GM21528 (cell line): ENCODE measurements around the gene MYO16.
"Not testable (repeated sequence)": the region's sequence is repeated elsewhere in the genome, so short reads cannot be mapped to it uniquely, and the experiment has no call there.

Experiments used
- ATAC-seq: cut with Tn5 transposase; IDR thresholded peaks from one replicate; pipeline ENCODE4 v1.9.1; 2021; ENCODE audit warnings: mild to moderate bottlenecking, moderate library complexity; ENCODE audit not compliant: unreplicated experiment, low FRiP score

MYO16 gene

DNA sequence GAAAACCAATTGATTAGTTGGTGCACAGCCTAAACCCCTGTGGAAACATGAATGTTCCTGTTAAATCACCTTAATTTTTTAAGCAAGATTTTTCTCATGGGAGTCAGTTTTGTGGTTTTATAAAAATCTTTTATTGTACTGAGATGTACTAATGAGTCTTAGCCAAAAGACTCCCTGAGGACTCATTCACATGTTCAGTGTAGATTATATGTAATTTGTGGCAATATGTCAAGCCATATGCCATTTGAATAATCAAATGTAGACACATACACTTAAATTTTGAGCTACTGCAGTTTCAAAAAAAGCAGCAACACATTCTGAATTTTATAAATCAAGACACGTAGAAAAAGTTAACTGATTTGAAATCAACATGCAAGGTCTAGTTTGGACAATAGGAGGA lies 395.2 kb downstream of the MYO16 start:
- ATAC-seq = no peak

DNA sequence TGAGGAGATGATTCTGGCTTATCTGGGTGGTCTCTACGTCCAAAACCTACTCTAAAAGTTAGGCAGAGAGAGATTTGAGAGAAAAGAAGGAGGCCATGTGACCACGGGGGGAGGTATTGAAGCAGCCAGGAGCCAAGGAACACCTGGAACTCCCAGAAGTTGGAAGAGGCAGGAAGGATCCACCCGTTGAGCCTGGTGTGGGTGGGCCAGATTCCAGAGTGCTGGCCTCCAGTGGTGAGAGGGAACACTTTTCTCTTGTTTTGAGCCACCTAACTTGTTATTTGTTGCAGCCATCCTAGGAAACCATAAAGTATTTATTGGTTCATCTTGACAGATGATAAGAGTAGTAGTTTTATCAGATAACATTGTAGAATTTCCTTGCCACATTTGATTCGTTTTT lies 396.9 kb downstream of the MYO16 start:
- ATAC-seq = no peak

DNA sequence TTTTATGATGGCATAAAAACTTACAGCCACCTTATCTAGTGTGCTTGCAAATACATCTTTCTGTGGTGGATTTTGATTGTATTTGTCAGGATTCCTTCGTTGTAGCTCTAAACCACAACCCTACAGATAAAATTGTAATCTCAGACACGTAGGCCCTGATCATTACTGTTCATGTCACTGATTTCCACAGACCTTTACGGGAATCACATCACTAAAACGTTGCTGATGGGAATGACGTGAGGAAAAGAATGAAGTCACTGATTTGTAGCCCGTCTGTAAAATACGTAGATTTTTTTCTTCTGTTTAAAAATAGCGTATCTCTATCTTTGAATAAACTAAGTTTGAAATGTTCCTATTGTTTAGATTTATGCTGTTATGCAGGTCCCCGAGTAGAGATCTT lies 399.2 kb downstream of the MYO16 start:
- no peak for ATAC-seq

DNA sequence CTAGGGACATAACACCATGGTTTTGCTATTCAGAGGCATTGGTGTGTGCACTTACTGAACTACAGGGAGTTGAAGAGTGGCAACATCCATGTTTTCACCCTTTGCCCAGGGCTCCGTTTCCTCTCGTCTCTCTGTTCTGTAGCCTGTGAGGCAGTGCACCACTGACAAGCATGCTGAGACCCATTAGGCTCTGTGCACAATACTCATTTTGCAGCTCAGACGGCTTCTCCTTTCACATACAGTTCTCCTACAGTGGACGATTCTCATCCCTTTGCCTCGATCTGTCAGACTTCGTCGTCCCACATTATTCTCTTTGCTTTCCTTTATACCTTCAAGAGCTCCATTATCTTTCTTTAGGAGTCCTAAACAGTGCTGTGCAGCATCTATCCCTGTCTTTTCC lies 403.7 kb downstream of the MYO16 start:
- ATAC-seq = no peak

DNA sequence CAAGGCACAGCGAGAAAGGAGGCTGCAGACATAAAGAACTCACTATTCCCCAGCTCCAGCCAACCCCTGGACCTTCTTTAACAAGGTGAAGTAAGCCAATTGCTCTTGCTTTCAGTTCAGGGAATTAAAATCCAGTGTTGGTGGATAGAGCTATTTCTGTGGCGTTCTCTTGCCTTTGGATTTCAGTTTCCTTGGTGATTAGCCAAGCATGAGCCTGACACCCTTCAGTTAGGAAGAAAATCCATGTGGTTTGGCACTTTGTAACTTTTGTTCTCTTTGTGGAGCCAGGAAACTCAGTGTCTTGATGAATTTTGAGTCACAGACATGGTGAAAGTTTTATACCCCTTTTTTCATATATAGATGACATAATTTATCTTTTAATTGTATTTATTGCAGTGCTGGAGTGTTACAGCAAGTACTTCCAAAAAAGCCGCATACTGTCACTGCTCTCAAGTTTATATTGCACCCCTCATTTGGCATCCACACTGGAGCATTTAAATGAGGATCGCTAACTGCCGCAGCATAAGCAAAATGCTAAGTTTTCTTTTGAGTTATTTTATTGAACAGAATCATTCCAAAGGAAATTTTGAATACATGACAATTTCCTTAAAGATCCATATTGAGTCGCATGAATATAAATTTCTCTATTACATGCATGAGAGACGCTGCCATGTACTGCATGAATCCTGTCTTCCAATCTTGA lies 406.8 kb downstream of the MYO16 start:
- no peak for ATAC-seq

DNA sequence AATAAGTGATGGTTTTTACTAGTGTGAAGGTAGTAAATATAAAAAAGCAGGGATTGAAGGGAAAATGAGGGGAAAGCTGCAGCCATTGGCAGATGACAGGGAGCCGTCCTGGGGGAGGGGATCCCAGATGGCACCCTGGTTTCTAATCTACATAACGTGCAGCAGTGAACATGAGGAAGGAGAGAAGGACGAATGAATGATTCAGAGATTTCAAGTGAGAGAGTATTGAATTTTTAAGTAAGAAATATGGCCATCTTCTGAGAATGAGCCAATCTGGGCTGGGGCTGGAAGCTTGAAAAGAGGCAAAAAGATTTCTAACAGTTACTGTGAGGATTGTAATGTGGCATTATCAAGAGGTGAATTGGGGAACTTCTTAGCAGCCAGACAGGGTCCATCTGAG lies 414.2 kb downstream of the MYO16 start:
- ATAC-seq = no peak

DNA sequence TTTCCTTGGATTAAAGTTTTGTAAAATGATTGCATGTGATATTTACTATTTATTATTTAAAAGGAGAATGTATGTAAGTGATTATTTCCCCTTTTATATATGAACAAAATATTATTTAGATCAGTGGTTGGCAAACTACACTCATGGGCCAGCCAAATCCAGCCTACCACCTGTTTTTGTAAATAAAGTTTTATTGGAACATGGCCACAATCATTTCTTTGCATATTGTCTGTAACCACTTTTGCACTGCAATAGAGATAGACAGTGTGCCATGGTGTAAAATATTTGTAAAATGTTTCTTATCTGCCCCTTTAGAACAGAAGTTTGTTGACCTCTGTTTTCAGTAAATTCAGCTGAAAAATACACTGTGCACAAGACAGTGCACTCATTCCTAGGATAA lies 426.4 kb downstream of the MYO16 start:
- no peak for ATAC-seq

DNA sequence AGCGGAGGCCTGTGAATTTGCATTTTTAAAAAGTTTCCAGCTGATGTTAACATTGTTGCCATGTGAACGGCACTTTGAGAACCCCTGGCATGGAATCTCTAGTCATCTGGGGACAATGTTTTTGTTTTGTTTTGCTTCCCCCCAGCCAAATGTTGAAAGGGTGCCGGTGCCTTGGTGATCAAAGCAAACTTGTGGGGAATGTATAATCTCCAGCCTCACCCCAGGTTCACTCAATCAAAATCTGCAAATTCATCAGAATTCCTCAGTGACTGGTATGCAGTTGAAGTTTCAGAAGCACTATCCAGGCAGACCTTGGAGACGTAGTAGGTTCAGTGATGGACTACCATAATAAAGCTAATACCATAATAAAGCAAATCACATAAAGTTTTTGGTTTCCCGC lies 428.7 kb downstream of the MYO16 start:
- ATAC-seq = no peak

DNA sequence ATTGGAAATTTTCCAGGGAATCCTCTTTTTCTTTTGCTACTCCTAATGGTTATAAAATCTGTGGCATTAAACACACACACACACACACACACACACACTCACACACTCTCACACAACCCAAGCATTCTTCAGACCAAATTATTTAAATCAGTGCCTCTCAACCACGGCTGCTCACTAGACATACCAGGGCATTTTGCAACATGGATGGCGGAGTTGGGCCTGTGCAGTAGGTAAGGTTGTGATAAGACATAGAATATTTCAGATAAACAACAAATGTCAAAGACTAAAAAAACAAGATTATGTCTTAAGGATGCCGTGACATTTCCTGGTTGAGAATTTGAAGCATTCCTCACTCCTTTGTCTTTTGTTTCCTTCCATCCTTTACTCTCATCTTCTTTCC lies 443.1 kb downstream of the MYO16 start:
- ATAC-seq = no peak

DNA sequence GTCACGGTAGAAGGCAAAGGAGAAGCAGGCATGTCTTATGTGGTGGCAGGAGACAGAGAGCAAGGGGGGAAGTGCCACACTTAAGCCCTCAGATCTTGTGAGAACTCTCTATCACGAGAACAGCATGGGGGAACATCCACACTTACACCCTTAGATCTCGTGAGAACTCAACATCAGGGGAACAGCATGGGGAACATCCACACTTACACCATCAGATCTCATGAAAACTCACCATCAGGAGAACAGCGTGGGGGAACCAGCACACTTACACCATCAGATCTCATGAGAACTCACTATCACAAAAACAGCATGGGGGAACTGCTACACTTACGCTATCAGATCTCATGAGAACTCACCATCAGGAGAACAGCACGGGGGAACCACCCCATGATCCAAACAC lies 445.0 kb downstream of the MYO16 start:
- ATAC-seq = no peak

DNA sequence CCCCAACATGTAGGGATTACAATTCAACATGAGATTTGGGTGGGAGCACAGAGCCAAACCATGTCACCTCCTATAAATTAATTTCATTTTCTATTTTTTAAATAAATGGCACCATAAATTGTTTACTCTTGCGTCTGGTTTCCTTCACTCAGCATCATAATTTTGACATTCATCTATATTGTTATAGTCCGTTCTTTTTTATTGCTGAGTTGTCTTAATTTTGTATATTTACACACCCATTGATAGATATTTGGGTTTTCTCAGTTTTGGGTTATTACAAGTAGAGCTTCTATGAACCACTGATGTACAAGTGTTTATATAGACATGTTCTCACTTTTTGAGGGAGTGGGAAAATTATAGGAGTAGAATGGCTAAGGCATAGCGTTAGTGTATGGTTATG lies 445.4 kb downstream of the MYO16 start:
- ATAC-seq = no peak

DNA sequence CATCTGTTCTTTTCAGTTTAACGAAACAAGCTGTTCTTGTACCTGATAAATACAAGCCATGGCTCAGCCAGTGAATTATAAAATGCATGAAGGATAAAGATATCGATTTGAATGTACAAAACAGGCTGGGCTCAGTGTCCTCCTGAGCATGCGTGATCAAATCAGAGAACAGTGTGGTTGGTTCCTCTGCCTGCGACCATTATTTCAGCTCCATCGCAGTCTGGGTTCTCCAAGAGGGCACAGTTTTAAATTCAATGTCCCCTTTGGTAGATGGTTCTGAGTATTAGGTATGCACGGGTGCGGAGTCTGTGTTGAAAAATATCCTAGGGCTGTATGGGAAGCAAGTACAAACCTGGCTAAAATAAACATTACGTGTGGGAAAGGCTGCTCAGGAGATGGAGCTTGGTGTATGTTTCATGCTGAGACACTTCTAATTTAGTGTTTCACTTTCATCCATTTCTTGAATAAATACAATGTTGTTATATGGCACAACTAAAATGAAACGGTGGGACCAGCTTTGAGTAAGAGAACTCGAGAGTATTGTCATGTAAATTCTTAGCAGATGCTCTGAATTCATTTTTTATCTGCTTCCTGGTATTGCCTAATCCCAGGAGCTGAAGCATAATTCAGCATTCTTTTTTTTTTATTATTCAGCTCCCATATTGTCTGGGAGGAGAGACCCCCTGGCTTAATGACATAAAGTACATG lies 458.7 kb downstream of the MYO16 start:
- ATAC-seq = no peak

DNA sequence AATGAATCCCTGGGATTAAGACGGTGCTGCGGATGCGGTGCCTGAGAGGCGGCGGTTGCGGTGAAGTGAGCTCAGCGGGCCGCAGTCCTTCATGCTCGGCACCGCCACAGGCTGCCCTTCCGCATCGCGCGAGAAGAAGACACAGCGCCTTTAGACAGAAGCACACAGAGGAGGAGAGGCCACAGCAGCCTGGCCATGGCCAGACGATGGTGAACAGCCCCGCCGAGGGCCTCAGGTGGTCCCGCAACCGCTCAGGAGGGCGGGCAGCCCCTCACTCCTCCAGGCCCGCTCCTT lies 459.2 kb downstream of the MYO16 start:
- ATAC-seq = no peak

DNA sequence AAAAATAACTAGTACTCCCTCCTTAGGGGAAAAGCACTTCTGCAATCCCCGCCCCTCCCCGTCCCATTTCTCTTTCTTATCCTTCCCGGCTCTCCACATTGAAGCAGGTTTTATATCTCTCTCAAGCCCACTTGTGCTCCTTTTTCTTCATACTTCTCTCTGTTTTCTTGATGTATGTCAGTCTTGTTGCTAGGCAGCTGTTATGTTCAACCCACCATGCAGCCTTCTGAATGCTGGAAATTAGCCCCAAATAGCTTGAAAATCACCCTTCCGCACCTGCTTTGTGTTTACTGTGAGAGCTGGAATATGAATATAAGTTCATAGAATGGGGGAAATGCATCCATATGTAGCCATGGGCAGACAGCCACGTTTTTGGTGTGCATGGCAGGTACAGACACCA lies 461.4 kb downstream of the MYO16 start:
- ATAC-seq = no peak

DNA sequence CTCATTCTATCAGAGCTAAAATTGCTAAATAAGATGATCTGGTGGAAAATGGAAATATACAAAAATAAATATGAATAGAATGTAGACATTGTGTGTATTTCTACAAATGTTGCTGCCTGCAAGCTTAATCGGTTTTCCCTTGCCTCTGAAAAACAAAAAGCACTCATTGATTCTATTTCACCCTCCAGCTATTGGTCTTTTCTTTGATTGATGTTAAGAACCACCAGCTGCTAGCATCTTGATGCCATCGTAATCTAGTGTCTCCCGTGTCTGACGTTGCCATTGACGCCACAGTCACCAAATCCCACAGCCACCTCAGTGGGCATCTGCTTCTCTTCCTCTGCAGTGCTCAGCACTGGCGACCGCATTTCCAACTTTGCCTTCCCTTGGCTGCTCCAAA lies 461.8 kb downstream of the MYO16 start:
- ATAC-seq = no peak

DNA sequence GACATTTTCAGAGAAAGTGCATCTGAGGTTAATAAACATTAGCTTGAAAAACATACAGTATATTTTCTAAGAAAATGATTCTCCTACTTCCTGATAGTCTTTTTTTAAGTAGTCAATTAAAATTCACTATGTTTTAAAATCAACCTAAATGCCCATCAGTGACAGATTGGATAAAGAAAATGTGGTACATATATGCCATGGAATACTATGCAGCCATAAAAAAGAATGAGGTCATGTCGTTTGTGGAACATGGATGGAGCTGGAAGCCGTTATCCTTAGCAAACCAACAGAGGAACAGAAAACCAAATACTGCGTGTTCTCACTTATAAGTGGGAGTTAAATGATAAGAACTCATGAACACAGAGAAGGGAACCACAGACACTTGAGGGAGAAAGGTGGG lies 462.8 kb downstream of the MYO16 start:
- not testable (repeated sequence) for ATAC-seq

DNA sequence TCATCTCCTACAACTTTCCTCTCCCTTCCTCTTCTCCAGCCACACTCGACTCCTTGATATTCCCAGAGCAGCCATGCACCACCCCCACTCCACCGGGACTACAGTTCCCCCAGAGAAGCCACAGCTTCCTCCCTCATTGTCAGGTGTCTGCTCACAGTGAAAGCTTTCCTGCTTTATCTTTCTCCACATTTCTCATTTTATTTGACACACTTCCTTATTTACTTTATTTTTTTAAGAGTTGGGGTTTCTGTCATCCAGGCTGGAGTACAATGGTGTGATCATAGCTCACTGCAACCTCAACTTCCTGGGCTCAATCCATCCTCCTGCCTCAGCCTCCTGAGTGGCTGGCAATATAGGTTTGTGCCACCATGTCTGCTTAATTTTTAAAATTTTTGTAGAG lies 464.6 kb downstream of the MYO16 start:
- ATAC-seq = no peak

DNA sequence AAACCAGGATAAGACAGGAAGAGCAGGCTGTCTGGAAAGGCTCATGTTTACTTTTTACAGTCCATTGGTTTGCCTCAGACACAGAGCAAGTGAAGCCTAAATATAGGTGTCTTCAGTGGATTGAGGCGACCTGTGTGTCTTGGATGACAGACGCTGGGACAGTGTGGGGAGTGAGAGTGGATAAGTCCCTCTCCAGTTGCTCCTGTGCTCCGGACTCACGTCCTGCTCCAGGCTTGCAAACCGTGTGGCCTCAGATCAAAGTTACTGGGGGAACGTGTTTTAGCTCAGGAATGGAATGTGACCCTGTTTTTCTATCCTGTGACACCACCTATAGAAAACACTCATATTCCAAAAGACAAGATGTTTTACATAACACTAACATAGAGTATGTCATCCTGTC lies 465.7 kb downstream of the MYO16 start:
- ATAC-seq = no peak

DNA sequence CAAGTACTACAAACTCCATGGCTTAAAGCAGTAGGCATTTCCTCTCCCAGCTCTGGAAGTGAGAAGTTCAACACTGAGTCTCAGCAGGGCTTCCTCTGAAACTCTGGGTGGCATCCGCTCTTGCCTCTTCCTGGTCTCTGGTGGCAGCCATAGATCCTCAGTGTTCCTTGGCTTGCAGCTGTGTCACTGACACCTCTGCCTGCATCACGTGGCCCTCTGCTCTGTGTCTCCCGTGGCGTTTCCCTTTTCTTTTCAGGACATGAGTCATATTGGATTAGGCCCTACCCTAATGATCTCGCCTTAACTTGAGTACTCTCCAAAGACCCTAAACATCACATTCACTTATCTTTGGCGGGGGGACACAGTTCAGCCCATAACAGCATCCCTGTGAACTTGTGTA lies 466.7 kb downstream of the MYO16 start:
- ATAC-seq = no peak

DNA sequence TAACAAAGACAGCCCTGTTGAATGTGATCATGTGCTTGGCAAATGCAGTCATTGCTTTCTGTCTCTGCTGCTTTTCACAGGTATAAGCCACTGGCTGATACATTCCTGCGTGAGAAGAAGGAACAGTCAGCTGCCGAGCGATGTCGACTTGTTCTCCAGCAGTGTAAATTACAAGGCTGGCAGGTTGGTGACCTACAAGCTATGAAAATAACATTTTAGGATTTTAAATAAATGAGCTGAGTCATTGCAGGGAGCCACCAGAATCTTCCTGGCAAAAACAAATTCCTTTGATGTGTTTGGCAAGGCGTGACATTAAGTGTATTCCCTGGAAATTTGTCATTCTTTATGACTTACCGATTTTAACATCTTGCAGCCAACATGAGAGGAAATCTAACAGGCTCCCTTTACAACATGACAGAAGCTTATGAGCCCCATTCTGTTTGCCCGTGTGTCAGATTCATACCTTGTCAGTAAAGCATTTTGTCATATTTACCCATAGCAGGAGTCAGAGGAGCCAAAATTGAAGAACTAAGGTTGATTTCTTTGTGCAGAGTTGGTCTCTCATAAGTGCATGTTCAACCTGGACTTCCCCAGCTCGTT lies 471.4 kb downstream of the MYO16 start:
- ATAC-seq = no peak

DNA sequence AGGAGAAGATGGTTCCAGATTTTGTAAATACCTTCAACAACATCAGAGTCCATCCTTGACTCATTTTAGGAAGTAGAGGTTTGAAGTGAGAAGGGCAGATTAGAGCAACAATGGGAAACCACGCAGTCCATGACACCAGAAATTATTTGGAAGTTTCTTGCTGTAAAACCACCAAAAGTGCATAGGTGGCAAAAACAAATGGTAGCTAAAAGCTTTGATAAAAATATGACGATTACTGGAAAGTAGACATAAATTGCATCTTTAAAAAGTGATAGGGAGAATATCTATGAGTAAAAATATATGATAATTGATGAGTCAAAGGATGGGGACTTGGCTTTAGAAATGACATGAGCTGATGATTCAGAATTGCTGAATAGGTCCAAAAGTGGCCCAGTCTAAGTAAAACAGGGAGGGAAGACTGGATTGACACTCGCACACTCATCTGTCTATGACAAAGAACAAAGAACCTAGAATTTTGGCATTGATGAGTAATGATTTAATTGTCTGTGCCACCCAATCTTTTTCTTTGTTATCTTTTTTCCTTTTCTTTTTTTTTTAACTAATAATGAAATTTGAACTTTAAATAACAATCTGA lies 472.2 kb downstream of the MYO16 start:
- ATAC-seq = no peak

DNA sequence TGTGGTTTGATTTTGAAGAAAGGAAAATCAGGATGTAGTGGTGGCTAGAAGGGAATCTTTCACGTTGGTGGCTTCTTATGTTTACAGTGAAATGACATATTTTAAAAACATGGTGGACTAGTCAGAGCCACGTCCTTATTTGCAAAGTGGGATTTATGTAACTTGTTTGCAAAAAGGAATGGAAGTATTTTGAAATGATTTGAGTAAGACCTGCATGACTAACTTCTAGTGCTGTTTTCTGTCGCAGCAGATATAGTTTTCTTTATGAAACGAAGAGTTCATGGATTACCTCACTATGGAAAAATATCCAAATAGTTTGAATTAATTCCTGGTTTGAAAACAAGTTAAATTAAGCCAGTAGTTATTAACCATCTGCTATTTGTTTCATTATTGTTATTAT lies 476.5 kb downstream of the MYO16 start:
- no peak for ATAC-seq
